SU-DHL-6 (cell line): ENCODE data around the gene CPNE8.

Experiments used
- EZH2phosphoT487 ChIP-seq: fragments of 200-600 bp; sonication (generic), shearing (Covaris generic); conservative IDR thresholded peaks from 2 replicates; pipeline ENCODE4 v1.6.1; 2018; ENCODE audit warnings: mild to moderate bottlenecking, antibody characterized with exemption, low read length, moderate library complexity, mixed read lengths
- TF ChIP-seq, protein P1 (sequence below): fragments of 200-600 bp; sonication (generic); IDR thresholded peaks from one replicate; pipeline ENCODE4 v1.5.1; 2017; ENCODE audit warnings: antibody characterized with exemption, mild to moderate bottlenecking, low read length, moderate library complexity; ENCODE audit not compliant: insufficient read depth, poor library complexity, severe bottlenecking

DNA sequence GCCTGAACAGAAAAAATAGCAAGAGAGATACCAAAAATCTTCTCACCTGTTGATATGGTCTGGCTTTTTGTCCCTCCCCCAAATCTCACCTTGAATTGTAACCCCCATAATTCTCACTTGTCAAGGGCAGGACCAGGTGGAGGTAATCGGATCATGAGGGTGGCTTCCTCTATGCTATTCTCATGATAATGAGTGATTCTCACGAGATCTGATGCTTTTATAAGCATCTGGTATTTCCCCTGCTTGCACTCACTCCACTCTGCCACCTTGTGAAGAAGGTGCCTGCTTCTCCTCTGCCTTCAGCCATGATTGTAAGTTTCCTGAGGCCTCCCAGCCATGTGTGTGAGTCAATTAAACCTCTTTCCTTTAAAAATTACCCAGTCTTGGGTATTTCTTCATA, 291.2 kb downstream of the CPNE8 start:
- TF ChIP-seq, protein P1, sequence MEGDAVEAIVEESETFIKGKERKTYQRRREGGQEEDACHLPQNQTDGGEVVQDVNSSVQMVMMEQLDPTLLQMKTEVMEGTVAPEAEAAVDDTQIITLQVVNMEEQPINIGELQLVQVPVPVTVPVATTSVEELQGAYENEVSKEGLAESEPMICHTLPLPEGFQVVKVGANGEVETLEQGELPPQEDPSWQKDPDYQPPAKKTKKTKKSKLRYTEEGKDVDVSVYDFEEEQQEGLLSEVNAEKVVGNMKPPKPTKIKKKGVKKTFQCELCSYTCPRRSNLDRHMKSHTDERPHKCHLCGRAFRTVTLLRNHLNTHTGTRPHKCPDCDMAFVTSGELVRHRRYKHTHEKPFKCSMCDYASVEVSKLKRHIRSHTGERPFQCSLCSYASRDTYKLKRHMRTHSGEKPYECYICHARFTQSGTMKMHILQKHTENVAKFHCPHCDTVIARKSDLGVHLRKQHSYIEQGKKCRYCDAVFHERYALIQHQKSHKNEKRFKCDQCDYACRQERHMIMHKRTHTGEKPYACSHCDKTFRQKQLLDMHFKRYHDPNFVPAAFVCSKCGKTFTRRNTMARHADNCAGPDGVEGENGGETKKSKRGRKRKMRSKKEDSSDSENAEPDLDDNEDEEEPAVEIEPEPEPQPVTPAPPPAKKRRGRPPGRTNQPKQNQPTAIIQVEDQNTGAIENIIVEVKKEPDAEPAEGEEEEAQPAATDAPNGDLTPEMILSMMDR, result no peak
- no peak for TF ChIP-seq EZH2phosphoT487
